Spleen (tissue), 7 donors: ENCODE data around the gene AGAP6.

Source experiments
- POLR2A ChIP-seq, 3 donors: fragments of 450-650 bp; IDR thresholded peaks; one replicate each; pipeline ENCODE4 v1.5.1; 2017; ENCODE audit warnings: antibody characterized with exemption in 3 of 3, mild to moderate bottlenecking in 1 of 3
- POLR2AphosphoS5 ChIP-seq, 3 donors: sonication (generic); formaldehyde crosslinking; IDR thresholded peaks; one replicate each; pipeline ENCODE4 v1.5.1; 2017; ENCODE audit warnings: antibody characterized with exemption in 3 of 3
- TF ChIP-seq, protein P1 (sequence below), 11 experiments: fragments of 200-600 bp in 7 of 11; fragments of 450-650 bp in 4 of 11; sonication (generic) in 4 of 11; IDR thresholded peaks in 8 of 11; conservative IDR thresholded peaks in 3 of 11; 1 replicate in 7 of 11; 2 replicates in 4 of 11; pipeline versions ENCODE4 v1.4.0 to v1.8.0; 2016 to 2021; ENCODE audit warnings: antibody characterized with exemption in 11 of 11, inconsistent platforms in 4 of 11, mild to moderate bottlenecking in 1 of 11
- donor health status: DM: no; HTN: no; CAD: no; lungs with moderate emphysema.
- donor health status: DM: no; HTN: no; CAD: no.
- donor health status: DM: no; HTN: no; CAD: no.

DNA sequence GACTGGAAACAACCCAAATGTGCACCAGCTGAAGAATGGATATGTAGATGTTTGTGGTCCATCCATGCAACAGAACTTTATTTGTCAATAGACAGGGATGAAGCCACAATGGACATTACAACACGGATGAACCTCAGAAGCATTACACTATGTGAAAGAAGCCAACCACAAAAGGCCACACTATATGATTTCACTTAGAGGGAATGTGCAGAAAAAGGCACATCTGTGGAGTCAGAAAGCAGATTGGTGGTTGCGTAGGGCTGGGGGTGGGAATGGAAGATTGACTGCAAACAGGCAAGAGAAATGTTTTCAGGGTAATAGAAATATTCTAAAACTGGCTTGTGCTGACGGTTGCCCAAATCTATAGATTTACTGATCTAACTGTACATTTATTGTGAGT lies 45.3 kb downstream of the AGAP6 start:
- TF ChIP-seq, protein P1, sequence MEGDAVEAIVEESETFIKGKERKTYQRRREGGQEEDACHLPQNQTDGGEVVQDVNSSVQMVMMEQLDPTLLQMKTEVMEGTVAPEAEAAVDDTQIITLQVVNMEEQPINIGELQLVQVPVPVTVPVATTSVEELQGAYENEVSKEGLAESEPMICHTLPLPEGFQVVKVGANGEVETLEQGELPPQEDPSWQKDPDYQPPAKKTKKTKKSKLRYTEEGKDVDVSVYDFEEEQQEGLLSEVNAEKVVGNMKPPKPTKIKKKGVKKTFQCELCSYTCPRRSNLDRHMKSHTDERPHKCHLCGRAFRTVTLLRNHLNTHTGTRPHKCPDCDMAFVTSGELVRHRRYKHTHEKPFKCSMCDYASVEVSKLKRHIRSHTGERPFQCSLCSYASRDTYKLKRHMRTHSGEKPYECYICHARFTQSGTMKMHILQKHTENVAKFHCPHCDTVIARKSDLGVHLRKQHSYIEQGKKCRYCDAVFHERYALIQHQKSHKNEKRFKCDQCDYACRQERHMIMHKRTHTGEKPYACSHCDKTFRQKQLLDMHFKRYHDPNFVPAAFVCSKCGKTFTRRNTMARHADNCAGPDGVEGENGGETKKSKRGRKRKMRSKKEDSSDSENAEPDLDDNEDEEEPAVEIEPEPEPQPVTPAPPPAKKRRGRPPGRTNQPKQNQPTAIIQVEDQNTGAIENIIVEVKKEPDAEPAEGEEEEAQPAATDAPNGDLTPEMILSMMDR (IDR thresholded peaks at IDR 0.05 in 8 of 11, conservative IDR thresholded peaks at IDR 0.05 in 3 of 11) = no peak
- no peak for TF ChIP-seq POLR2A (IDR thresholded peaks at IDR 0.05)
- TF ChIP-seq POLR2AphosphoS5 (IDR thresholded peaks at IDR 0.05) = no peak
